HG03025 (cell line): ENCODE data around the gene KRT73.
"Not testable (repeated sequence)": the region's sequence is repeated elsewhere in the genome, so short reads cannot be mapped to it uniquely, and the experiment has no call there.

Experiments
- ATAC-seq: cut with Tn5 transposase; IDR thresholded peaks from one replicate; pipeline ENCODE4 v1.9.1; 2021; ENCODE audit warnings: mild to moderate bottlenecking, moderate library complexity; ENCODE audit not compliant: unreplicated experiment, low FRiP score

KRT73 gene

GRCh38 chr12:52603314-52603713, 15.0 kb downstream of the KRT73 start:
- no peak for ATAC-seq

- no peak for ATAC-seq
These were observed 15.8 kb downstream of the KRT73 start for GRCh38 chr12:52602552-52602951.

- no peak for ATAC-seq
These were observed 16.7 kb downstream of the KRT73 start for GRCh38 chr12:52601671-52602070.

- no peak for ATAC-seq
These were observed 17.3 kb downstream of the KRT73 start, which contains the start of gene KRT72 for GRCh38 chr12:52600941-52601481. Gene KRT72, minus strand, starts transcription at chr12:52601463. Its CDS starts 11 bp downstream, at chr12:52601452.

- no peak for ATAC-seq
These were observed 17.9 kb downstream of the KRT73 start for GRCh38 chr12:52600475-52600874.

- no peak for ATAC-seq
These were observed 18.3 kb downstream of the KRT73 start for GRCh38 chr12:52600071-52600470.

GRCh38 chr12:52598966-52599365, 19.4 kb downstream of the KRT73 start:
- no peak for ATAC-seq

- not testable (repeated sequence) for ATAC-seq
These were observed 24.1 kb downstream of the KRT73 start for GRCh38 chr12:52594237-52594636.

GRCh38 chr12:52591521-52591920, 26.8 kb downstream of the KRT73 start:
- ATAC-seq, result no peak

- no peak for ATAC-seq
These were observed 28.3 kb downstream of the KRT73 start for GRCh38 chr12:52590021-52590420.

- ATAC-seq, result no peak
These were observed 30.8 kb downstream of the KRT73 start for GRCh38 chr12:52587563-52587962.

GRCh38 chr12:52585946-52586345, 32.4 kb downstream of the KRT73 start:
- ATAC-seq, result no peak

GRCh38 chr12:52585066-52585465, 33.3 kb downstream of the KRT73 start:
- no peak for ATAC-seq

GRCh38 chr12:52584156-52584682, 34.1 kb downstream of the KRT73 start:
- ATAC-seq, result no peak

GRCh38 chr12:52582971-52583456, 35.3 kb downstream of the KRT73 start:
- ATAC-seq, result no peak

- no peak for ATAC-seq
These were observed 35.9 kb downstream of the KRT73 start for GRCh38 chr12:52582486-52582885.

GRCh38 chr12:52581481-52581880, 36.9 kb downstream of the KRT73 start:
- ATAC-seq, result no peak

- no peak for ATAC-seq
These were observed 37.3 kb downstream of the KRT73 start for GRCh38 chr12:52581066-52581465.

- no peak for ATAC-seq
These were observed 37.9 kb downstream of the KRT73 start for GRCh38 chr12:52580496-52580895.

- no peak for ATAC-seq
These were observed 38.6 kb downstream of the KRT73 start for GRCh38 chr12:52579468-52580465.

GRCh38 chr12:52578469-52578868, 39.9 kb downstream of the KRT73 start:
- ATAC-seq, result no peak
